ENCODE data around the gene ABLIM2. TPM values are rescaled to one million over a fixed set of nuclear protein-coding genes. Genes with fewer than 3 reads are reported as not detected.

The ABLIM2 gene
- total RNA-seq, 2 donors from 2014 or later, result 0.24 to 0.25 TPM

DNA sequence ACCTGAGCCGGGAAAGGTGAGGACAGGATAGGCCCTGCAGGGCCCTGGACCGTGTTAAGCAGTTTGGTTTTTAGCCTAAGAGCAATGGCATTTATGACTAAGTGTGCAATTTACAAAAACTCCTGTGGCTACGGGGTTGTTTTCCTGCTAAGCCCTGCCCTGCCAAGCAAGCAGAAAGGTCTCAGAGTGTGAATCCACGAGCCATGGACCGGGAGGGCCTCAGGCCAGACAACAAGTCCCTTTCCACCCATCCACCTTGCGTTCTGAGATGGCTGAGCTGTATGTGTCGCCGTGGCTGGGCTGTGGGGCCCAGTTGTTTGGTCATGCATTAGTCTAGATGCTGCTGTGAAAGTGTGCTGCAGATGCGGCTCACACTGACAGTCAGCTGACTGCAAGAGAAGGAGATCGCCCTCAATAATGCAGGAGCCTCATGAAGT lies 185.1 kb downstream of the ABLIM2 start:
- Mint-ChIP-seq H3K4me3 (peak overlapping the region; percentile 29), H3K36me3 (no peaks in the 10 kb centered on the region), H3K27ac (peak overlapping the region; percentile 73 to 87), H3K27me3 (peaks cover 0 to 2% of the 10 kb centered on the region in 2 donors), H3K4me1 (ENCODE audit: low read depth in 2 of 2) (peaks cover 55 to 59% of the 10 kb centered on the region in 2 donors), H3K9me3 (no peaks in the 10 kb centered on the region)
- DNase-seq (ENCODE audit: low spot score), result peak; percentile 61
- peak in 1 of 2 donors; percentile 61 for ATAC-seq

GRCh38 chr4:7971881-7972500 lies 186.6 kb downstream of the ABLIM2 start:
- Mint-ChIP-seq H3K4me3 (peak overlapping the region; percentile 88), H3K36me3 (no peaks in the 10 kb centered on the region), H3K4me1 (ENCODE audit: low read depth in 2 of 2) (peaks cover 67 to 72% of the 10 kb centered on the region in 2 donors), H3K9me3 (no peaks in the 10 kb centered on the region), H3K27me3 (peaks cover 0 to 2% of the 10 kb centered on the region in 2 donors), H3K27ac (peak overlapping the region; percentile 73 to 87)
- ATAC-seq (no peak), DNase-seq (ENCODE audit: low spot score) (peak; percentile 56)

DNA sequence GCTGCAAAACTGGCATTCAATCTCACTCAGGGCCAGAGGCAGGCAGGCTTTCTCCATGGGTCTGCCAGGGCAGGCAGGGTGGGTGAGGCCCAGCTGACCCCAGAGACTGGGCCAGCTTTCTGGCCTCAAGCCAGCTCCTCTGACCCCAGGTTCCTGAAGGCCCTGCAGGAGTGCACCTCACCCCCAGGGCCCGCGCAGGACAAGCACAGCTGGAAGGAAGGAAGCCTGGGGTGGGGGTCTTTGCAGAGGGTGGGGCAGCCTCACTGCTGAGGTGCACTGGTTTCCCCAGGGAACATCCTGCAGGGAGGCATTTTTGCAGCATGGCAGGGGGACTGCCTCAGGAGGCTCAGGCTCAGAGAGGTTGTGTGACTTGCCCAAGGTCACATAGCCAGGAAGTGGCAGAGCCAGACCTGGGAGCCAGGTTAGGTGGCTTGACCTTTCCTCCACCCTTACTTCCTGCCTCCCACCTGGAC lies 187.4 kb downstream of the ABLIM2 start:
- H3K4me1 Mint-ChIP-seq (ENCODE audit: low read depth in 2 of 2), result peaks cover 61 to 73% of the 10 kb centered on the region in 2 donors
- no peaks in the 10 kb centered on the region for H3K9me3 Mint-ChIP-seq
- peak overlapping the region; percentile 88 for H3K4me3 Mint-ChIP-seq
- peak overlapping the region; percentile 97 for H3K27ac Mint-ChIP-seq
- H3K36me3 Mint-ChIP-seq, result no peaks in the 10 kb centered on the region
- DNase-seq (ENCODE audit: low spot score) (peak; percentile 26), ATAC-seq (no peak)
- peaks cover 0 to 2% of the 10 kb centered on the region in 2 donors for H3K27me3 Mint-ChIP-seq

- Mint-ChIP-seq H3K27me3 (peaks cover 0 to 2% of the 10 kb centered on the region in 2 donors), H3K9me3 (no peaks in the 10 kb centered on the region), H3K36me3 (no peaks in the 10 kb centered on the region), H3K27ac (peak overlapping the region; percentile 97), H3K4me1 (ENCODE audit: low read depth in 2 of 2) (peaks cover 67 to 78% of the 10 kb centered on the region in 2 donors), H3K4me3 (peak overlapping the region; percentile 88)
- no peak for ATAC-seq
- DNase-seq (ENCODE audit: low spot score), result peak; percentile 25
These were observed 188.2 kb downstream of the ABLIM2 start for GRCh38 chr4:7970361-7970946.

DNA sequence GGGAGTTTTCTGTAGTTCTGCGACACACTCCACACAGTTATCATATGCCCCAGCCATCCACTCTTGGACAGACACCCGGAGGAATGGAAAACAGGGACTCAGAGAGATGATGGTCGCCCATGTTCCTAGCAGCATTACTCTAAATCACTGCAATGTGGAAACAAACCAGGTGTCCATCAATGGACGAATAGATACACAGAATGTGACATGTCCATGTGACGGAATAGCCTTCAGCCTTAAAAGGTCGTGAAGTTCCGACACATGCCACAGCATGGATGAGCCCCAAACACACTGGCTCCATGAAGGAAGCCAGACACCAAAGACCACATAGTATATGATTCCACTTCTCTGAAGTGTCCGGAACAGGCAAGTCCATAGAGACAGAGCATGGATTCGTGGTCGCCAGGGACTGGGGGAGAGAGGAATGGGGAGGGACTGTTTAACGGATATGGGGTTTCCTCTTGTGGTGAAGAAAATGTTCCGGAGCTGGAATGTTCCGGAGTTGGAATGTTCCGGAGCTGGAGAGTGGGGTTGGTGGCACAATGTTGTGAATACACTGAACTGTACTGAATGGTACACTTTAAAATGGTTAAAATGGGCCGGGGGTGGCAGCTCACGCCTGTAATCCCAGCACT lies 190.2 kb downstream of the ABLIM2 start:
- peaks cover 70 to 77% of the 10 kb centered on the region in 2 donors for H3K4me1 Mint-ChIP-seq (ENCODE audit: low read depth in 2 of 2)
- ATAC-seq (no peak), DNase-seq (ENCODE audit: low spot score) (peak; percentile 35)
- peaks cover 0 to 5% of the 10 kb centered on the region in 2 donors for H3K27me3 Mint-ChIP-seq
- peak overlapping the region; percentile 50 for H3K4me3 Mint-ChIP-seq
- H3K9me3 Mint-ChIP-seq, result no peaks in the 10 kb centered on the region
- H3K27ac Mint-ChIP-seq, result peak overlapping the region in 1 of 2 donors; percentile 84
- no peaks in the 10 kb centered on the region for H3K36me3 Mint-ChIP-seq

GRCh38 chr4:7967501-7968261 lies 190.9 kb downstream of the ABLIM2 start:
- no peaks in the 10 kb centered on the region for H3K9me3 Mint-ChIP-seq
- ATAC-seq, result peak; percentile 52 to 55
- peaks cover 69 to 77% of the 10 kb centered on the region in 2 donors for H3K4me1 Mint-ChIP-seq (ENCODE audit: low read depth in 2 of 2)
- peaks cover 0 to 6% of the 10 kb centered on the region in 2 donors for H3K27me3 Mint-ChIP-seq
- peak; percentile 69 for DNase-seq (ENCODE audit: low spot score)
- H3K4me3 Mint-ChIP-seq, result peak overlapping the region; percentile 50
- no peaks in the 10 kb centered on the region for H3K36me3 Mint-ChIP-seq
- H3K27ac Mint-ChIP-seq, result peak overlapping the region; percentile 47 to 84

GRCh38 chr4:7967063-7967440 lies 191.6 kb downstream of the ABLIM2 start:
- no peak for ATAC-seq
- peaks cover 0 to 6% of the 10 kb centered on the region in 2 donors for H3K27me3 Mint-ChIP-seq
- H3K27ac Mint-ChIP-seq, result peak overlapping the region; percentile 47 to 56
- peaks cover 65 to 73% of the 10 kb centered on the region in 2 donors for H3K4me1 Mint-ChIP-seq (ENCODE audit: low read depth in 2 of 2)
- H3K36me3 Mint-ChIP-seq, result no peaks in the 10 kb centered on the region
- DNase-seq (ENCODE audit: low spot score), result peak; percentile 35
- no peaks in the 10 kb centered on the region for H3K9me3 Mint-ChIP-seq
- peak overlapping the region; percentile 50 for H3K4me3 Mint-ChIP-seq

- Mint-ChIP-seq H3K27me3 (peaks cover 0 to 6% of the 10 kb centered on the region in 2 donors), H3K4me1 (ENCODE audit: low read depth in 2 of 2) (peaks cover 65 to 70% of the 10 kb centered on the region in 2 donors), H3K4me3 (peak overlapping the region; percentile 58), H3K36me3 (no peaks in the 10 kb centered on the region), H3K9me3 (no peaks in the 10 kb centered on the region), H3K27ac (peak overlapping the region; percentile 47 to 56)
- DNase-seq (ENCODE audit: low spot score), result peak; percentile 50
- no peak for ATAC-seq
These were observed 192.1 kb downstream of the ABLIM2 start for GRCh38 chr4:7966281-7967062.

DNA sequence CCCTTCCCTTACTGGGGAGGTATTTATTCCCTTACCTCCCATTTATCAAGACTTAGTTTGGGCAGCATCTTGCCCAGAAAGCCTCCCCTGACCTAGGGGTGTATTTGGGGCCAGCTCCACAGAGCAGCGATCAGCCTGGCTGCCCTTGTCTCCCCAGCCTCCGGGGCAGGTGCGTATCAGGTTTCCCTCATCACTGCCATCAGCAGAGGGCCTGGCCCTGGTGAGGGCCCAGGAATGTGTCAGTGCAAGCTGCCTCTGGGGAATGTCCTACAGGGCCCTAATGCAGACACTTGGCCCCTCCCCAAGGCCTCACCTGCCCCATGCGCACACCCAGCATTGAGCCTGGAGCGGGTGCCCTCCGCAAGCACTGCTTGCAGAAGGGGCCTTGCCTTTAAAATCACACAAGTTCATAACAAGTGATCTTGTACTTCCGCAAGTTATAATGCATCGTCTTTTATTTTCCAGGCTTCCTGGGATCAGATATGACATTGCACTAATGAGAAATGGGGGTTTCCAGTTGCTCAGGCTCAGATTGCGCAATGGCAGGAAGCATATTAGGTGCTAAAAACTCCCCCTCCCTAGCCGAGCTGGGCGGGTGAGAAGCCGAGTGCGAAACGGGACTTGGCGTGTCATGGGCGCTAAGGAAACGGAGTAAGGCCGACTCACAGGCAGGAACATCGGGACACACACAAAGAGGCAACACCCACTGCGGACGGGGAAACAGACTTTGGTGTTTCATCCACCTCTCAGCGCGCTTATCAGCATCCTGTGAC lies 193.5 kb downstream of the ABLIM2 start:
- peaks cover 67 to 71% of the 10 kb centered on the region in 2 donors for H3K4me1 Mint-ChIP-seq (ENCODE audit: low read depth in 2 of 2)
- H3K9me3 Mint-ChIP-seq, result no peaks in the 10 kb centered on the region
- H3K4me3 Mint-ChIP-seq, result peak overlapping the region; percentile 58
- ATAC-seq (peak in 1 of 2 donors; percentile 12), DNase-seq (ENCODE audit: low spot score) (peak; percentile 79)
- no peaks in the 10 kb centered on the region for H3K36me3 Mint-ChIP-seq
- peak overlapping the region; percentile 73 to 75 for H3K27ac Mint-ChIP-seq
- H3K27me3 Mint-ChIP-seq, result peaks cover 0 to 6% of the 10 kb centered on the region in 2 donors

DNA sequence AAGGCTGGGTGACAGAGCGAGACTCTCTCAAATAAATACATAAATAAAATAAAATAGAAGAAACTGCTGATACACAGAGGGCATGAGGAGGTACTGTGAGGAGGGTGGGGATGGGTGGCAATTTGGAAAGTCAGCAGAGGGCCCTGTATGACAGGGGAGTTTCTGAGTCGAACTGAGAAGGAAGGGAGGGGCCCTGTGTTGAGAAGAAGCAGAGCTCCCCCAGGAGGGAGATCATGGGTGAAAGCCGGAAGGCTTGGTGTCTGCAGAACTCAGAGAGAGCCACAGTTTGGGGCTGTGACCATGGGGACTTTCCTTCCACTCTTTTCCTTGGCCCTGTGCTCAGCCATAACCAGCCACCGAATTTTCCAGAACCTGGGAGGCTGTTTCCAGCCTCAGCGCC lies 194.2 kb downstream of the ABLIM2 start:
- H3K27me3 Mint-ChIP-seq, result peaks cover 0 to 6% of the 10 kb centered on the region in 2 donors
- peak overlapping the region; percentile 27 for H3K4me3 Mint-ChIP-seq
- peak overlapping the region; percentile 73 to 75 for H3K27ac Mint-ChIP-seq
- no peaks in the 10 kb centered on the region for H3K9me3 Mint-ChIP-seq
- peaks cover 61 to 65% of the 10 kb centered on the region in 2 donors for H3K4me1 Mint-ChIP-seq (ENCODE audit: low read depth in 2 of 2)
- peak; percentile 69 for DNase-seq (ENCODE audit: low spot score)
- H3K36me3 Mint-ChIP-seq, result no peaks in the 10 kb centered on the region
- ATAC-seq, result peak; percentile 46 to 60

GRCh38 chr4:7963691-7964090 lies 194.9 kb downstream of the ABLIM2 start:
- Mint-ChIP-seq H3K4me3 (no peak overlapping the region), H3K36me3 (no peaks in the 10 kb centered on the region), H3K9me3 (no peaks in the 10 kb centered on the region), H3K4me1 (ENCODE audit: low read depth in 2 of 2) (peaks cover 58 to 65% of the 10 kb centered on the region in 2 donors), H3K27me3 (peaks cover 0 to 10% of the 10 kb centered on the region in 2 donors), H3K27ac (peak overlapping the region in 1 of 2 donors; percentile 76)
- DNase-seq (ENCODE audit: low spot score) (peak; percentile 23), ATAC-seq (no peak)
